ENCODE results near the gene ARHGAP8.

DNA sequence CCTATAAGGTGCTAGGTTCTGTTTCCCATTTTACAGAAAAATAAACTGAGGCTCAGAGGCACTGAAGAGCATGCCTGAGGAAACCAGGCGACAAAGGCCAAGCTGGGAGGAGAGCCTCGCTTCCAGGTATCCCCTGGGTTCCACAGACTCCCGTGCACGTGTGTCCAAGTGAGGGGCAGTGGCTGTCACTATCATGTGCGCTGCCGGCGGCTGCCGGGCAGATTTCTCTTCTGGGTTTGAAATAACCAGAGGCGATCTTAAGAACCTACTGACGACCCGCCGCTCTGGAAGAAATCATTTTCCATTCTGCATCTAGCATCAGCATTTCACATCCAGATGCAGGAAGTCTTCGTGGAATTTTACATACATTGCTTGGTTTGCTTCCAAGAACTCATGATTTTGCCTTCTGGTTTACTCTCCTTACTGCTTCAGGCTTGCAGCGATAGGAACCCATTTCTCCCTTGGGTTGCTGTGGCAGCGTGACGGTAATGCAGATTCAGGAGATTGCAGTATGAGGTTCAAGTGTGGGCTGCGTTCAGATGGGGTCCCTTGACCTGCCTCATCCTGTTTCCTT lies 28.6 kb downstream of the ARHGAP8 start:
- TF ChIP-seq, protein P1, sequence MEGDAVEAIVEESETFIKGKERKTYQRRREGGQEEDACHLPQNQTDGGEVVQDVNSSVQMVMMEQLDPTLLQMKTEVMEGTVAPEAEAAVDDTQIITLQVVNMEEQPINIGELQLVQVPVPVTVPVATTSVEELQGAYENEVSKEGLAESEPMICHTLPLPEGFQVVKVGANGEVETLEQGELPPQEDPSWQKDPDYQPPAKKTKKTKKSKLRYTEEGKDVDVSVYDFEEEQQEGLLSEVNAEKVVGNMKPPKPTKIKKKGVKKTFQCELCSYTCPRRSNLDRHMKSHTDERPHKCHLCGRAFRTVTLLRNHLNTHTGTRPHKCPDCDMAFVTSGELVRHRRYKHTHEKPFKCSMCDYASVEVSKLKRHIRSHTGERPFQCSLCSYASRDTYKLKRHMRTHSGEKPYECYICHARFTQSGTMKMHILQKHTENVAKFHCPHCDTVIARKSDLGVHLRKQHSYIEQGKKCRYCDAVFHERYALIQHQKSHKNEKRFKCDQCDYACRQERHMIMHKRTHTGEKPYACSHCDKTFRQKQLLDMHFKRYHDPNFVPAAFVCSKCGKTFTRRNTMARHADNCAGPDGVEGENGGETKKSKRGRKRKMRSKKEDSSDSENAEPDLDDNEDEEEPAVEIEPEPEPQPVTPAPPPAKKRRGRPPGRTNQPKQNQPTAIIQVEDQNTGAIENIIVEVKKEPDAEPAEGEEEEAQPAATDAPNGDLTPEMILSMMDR (IDR thresholded peaks at IDR 0.05 in 8 of 11, conservative IDR thresholded peaks at IDR 0.05 in 3 of 11), result no peak
- TF ChIP-seq POLR2AphosphoS5 (IDR thresholded peaks at IDR 0.05) (no peak), POLR2A (IDR thresholded peaks at IDR 0.05) (no peak)
